HepG2 (cell line): ENCODE results near the gene BIVM. TPM values are rescaled to one million over a fixed set of nuclear protein-coding genes. Genes with fewer than 3 reads are reported as not detected.

Source experiments
- ARNTL ChIP-seq: sonication (generic); formaldehyde crosslinking; IDR thresholded peaks from 2 replicates; pipeline ENCODE4 v1.4.0; 2020; ENCODE audit warnings: mild to moderate bottlenecking, missing genetic modification reagents
- FOXC1 ChIP-seq: sonication (generic); formaldehyde crosslinking; IDR thresholded peaks from 2 replicates; pipeline ENCODE4 v1.8.0; 2022; ENCODE audit warnings: mild to moderate bottlenecking, missing genetic modification reagents, borderline replicate concordance
- PAXIP1 ChIP-seq: sonication (generic); formaldehyde crosslinking; conservative IDR thresholded peaks from 2 replicates; pipeline ENCODE4 v1.4.0; 2020; ENCODE audit warnings: mild to moderate bottlenecking, missing genetic modification reagents, moderate library complexity
- PCBP2 ChIP-seq: fragments of 200-400 bp; formaldehyde crosslinking; optimal IDR thresholded peaks from 2 replicates; pipeline ENCODE3; 2018; ENCODE audit warnings: low read length, low read depth; ENCODE audit not compliant: poor library complexity, severe bottlenecking
- ZNF235 ChIP-seq: sonication (generic); formaldehyde crosslinking; IDR thresholded peaks from 2 replicates; pipeline ENCODE4 v1.8.1; 2023; ENCODE audit warnings: mild to moderate bottlenecking, missing genetic modification reagents, borderline replicate concordance
- ZNF350 ChIP-seq: sonication (generic); formaldehyde crosslinking; IDR thresholded peaks from 2 replicates; pipeline ENCODE4 v1.4.0; 2020; ENCODE audit warnings: mild to moderate bottlenecking, low read depth, missing genetic modification reagents, borderline replicate concordance
- polyA plus RNA-seq, 8 experiments: library from polyadenylated mRNA; depleted of rRNA in 3 of 8; stranded (reverse) in 7 of 8; unstranded in 1 of 8; fragments of >200 nt; fragmentation: Illumina TruSeq in 4 of 8; extraction: Trizol in 4 of 8; gene quantifications; 2 replicates each; pipeline versions ENCODE4 v1.2.1 to v1.2.3, GENCODE V29; 2011 to 2016; ENCODE audit warnings: low read depth in 4 of 8, missing spikeins in 1 of 8, mixed read lengths in 1 of 8; ENCODE audit not compliant: insufficient read depth in 1 of 8
- total RNA-seq, 5 experiments: library from RNA; depleted of rRNA; stranded (reverse); fragments of >200 nt; fragmentation: Illumina TruSeq; extraction: Trizol; gene quantifications; 2 replicates each; pipeline ENCODE4 v1.2.3, GENCODE V29; 2016; ENCODE audit warnings: low read depth in 1 of 5
- TF ChIP-seq, protein P1 (sequence below): sonication (generic); formaldehyde crosslinking; IDR thresholded peaks from 2 replicates; pipeline ENCODE4 v1.5.0; 2020; ENCODE audit warnings: mild to moderate bottlenecking, missing genetic modification reagents, borderline replicate concordance
- TF ChIP-seq, protein P2 (sequence below): fragments of 450-650 bp; IDR thresholded peaks from 2 replicates; pipeline ENCODE4 v1.6.1; 2017; ENCODE audit warnings: mild to moderate bottlenecking
- TF ChIP-seq, protein P3 (sequence below): sonication (generic); formaldehyde crosslinking; IDR thresholded peaks from 2 replicates; pipeline ENCODE4 v1.8.0; 2022; ENCODE audit warnings: mild to moderate bottlenecking, missing genetic modification reagents; ENCODE audit not compliant: insufficient replicate concordance

The BIVM gene
- total and polyA plus RNA-seq, 2 of the 13 experiments (the other 11 are each of a cell fraction or from before 2014, with no cell fraction given): 10.4 to 15.8 TPM

DNA sequence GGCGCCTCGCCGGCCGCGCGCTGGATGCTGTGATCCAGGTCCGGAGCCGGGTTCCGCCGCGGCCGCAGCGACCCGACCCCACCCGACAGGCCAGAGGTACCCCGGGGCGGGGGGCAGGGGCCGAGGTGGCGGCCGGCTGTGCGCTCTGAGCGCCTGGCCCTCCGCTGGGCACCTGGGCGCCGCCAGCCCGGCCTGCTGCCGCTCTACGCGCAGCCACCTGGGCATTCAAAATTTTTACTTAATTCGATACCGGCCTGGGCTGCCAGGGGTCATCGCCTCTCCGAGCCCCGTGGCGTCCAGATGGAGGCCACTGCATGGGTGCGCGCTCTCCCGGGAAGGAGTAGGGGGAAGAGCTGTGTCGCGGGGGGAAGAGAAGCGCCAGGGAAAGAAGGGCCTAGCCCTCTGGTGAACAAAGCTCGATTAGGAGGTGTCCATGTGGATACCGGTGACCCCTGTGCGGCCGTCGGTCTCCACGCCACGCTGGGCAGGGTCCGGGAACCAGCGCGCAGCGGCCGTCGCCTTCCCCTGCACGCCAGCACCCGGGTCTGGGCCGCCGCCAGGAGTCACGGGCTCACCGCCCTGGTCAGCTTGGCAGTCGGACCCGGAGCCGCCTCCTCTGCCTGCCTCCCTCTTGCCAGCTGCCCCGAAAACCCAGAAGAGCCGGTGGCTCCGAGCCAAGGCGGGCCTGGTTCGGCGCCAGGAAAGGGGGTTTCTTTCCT is 666 bp downstream of the BIVM start (continued):
- TF ChIP-seq, protein P1, sequence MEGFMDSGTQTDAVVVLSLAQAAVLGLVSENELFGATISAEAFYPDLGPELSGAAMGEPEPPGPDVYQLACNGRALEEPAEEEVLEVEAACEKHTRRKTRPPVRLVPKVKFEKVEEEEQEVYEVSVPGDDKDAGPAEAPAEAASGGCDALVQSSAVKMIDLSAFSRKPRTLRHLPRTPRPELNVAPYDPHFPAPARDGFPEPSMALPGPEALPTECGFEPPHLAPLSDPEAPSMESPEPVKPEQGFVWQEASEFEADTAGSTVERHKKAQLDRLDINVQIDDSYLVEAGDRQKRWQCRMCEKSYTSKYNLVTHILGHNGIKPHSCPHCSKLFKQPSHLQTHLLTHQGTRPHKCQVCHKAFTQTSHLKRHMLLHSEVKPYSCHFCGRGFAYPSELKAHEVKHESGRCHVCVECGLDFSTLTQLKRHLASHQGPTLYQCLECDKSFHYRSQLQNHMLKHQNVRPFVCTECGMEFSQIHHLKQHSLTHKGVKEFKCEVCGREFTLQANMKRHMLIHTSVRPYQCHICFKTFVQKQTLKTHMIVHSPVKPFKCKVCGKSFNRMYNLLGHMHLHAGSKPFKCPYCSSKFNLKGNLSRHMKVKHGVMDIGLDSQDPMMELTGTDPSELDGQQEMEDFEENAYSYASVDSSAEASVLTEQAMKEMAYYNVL: 0 out of 2 replicates have a peak, but pooled peaks have one; percentile 0
- TF ChIP-seq ARNTL: no peak
- 0 out of 2 replicates have a peak, but pooled peaks have one; percentile 2 for TF ChIP-seq ZNF350 (CRISPR knock-in tag)
- TF ChIP-seq, protein P2, sequence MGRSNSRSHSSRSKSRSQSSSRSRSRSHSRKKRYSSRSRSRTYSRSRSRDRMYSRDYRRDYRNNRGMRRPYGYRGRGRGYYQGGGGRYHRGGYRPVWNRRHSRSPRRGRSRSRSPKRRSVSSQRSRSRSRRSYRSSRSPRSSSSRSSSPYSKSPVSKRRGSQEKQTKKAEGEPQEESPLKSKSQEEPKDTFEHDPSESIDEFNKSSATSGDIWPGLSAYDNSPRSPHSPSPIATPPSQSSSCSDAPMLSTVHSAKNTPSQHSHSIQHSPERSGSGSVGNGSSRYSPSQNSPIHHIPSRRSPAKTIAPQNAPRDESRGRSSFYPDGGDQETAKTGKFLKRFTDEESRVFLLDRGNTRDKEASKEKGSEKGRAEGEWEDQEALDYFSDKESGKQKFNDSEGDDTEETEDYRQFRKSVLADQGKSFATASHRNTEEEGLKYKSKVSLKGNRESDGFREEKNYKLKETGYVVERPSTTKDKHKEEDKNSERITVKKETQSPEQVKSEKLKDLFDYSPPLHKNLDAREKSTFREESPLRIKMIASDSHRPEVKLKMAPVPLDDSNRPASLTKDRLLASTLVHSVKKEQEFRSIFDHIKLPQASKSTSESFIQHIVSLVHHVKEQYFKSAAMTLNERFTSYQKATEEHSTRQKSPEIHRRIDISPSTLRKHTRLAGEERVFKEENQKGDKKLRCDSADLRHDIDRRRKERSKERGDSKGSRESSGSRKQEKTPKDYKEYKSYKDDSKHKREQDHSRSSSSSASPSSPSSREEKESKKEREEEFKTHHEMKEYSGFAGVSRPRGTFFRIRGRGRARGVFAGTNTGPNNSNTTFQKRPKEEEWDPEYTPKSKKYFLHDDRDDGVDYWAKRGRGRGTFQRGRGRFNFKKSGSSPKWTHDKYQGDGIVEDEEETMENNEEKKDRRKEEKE: no peak
- TF ChIP-seq, protein P3, sequence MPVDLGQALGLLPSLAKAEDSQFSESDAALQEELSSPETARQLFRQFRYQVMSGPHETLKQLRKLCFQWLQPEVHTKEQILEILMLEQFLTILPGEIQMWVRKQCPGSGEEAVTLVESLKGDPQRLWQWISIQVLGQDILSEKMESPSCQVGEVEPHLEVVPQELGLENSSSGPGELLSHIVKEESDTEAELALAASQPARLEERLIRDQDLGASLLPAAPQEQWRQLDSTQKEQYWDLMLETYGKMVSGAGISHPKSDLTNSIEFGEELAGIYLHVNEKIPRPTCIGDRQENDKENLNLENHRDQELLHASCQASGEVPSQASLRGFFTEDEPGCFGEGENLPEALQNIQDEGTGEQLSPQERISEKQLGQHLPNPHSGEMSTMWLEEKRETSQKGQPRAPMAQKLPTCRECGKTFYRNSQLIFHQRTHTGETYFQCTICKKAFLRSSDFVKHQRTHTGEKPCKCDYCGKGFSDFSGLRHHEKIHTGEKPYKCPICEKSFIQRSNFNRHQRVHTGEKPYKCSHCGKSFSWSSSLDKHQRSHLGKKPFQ: no peak
- no peak for TF ChIP-seq FOXC1
- TF ChIP-seq ZNF235 (CRISPR knock-in tag): no peak
- TF ChIP-seq PCBP2: no peak
- no peak for TF ChIP-seq PAXIP1
